ENCODE results near the gene TMEM45A.

GRCh38 chr3:100516232-100516631 lies 23.8 kb downstream of the TMEM45A start:
- TF ChIP-seq CTCF (IDR thresholded peaks at IDR 0.05) = no peak
- no peak for TF ChIP-seq ATF3 (CRISPR knock-in tag; conservative IDR thresholded peaks at IDR 0.05)
- TF ChIP-seq ZNF281 (CRISPR knock-in tag; IDR thresholded peaks at IDR 0.05) = no peak
- TF ChIP-seq HMGXB4 (CRISPR knock-in tag; IDR thresholded peaks at IDR 0.05) = no peak
- TF ChIP-seq MLX (CRISPR knock-in tag; IDR thresholded peaks at IDR 0.05) = no peak
- no peak for TF ChIP-seq MAX (CRISPR knock-in tag; IDR thresholded peaks at IDR 0.05)
- TF ChIP-seq FOXP4 (CRISPR knock-in tag; IDR thresholded peaks at IDR 0.05) = no peak
- no peak for TF ChIP-seq TEAD4 (CRISPR knock-in tag; IDR thresholded peaks at IDR 0.05)
- TF ChIP-seq ATF2 (CRISPR knock-in tag; IDR thresholded peaks at IDR 0.05; ENCODE audit: borderline replicate concordance, low read depth) = no peak
- TF ChIP-seq KAT7 (CRISPR knock-in tag; IDR thresholded peaks at IDR 0.05; ENCODE audit: borderline replicate concordance) = no peak
- TF ChIP-seq ESRRA (CRISPR knock-in tag; IDR thresholded peaks at IDR 0.05; ENCODE audit: borderline replicate concordance) = no peak
- no peak for TF ChIP-seq ELF4 (CRISPR knock-in tag; IDR thresholded peaks at IDR 0.05; ENCODE audit: low read depth)
- TF ChIP-seq TCF7 (CRISPR knock-in tag; IDR thresholded peaks at IDR 0.05; ENCODE audit: low read depth) = no peak
